Adipose tissue (tissue), 3 donors: ENCODE results near the gene TNK2. TPM values are rescaled to one million over a fixed set of nuclear protein-coding genes. Genes with fewer than 3 reads are reported as not detected.
"Not testable (repeated sequence)": the region's sequence is repeated elsewhere in the genome, so short reads cannot be mapped to it uniquely, and the experiment has no call there.

Experiments
- H3K27ac ChIP-seq: one replicate; pipeline ENCODE4 v1.5.1; 2013; ENCODE audit warnings: low read depth, low read length
- WGBS, 3 donors: extraction: QIAGEN DNeasy Blood & Tissue Kit; methylation state at CpG; one replicate each; pipeline ENCODE4 v1.1.7; 2013; 5-methylcytosine and 5-hydroxymethylcytosine counted together
- polyA plus RNA-seq, 3 donors: library from polyadenylated mRNA; stranded (reverse); fragments of 200-250 nt; gene quantifications; one replicate each; pipeline ENCODE4 v1.2.3, GENCODE V29; 2013
- donor health status: healthy with polysubstance abuse.
- donor health status: Bipolar disorder and iron deficiency.
- donor health status: healthy.

TNK2 gene
- polyA plus RNA-seq, 3 donors, result 19.7 to 51.6 (median 43.1) TPM

GRCh38 chr3:195877767-195878423 is 30.5 kb downstream of the TNK2 start:
- H3K27ac ChIP-seq, result no peak overlapping the region
- 81 to 91% (median 83%) methylated on average over 13 to 15 of the region's 15 CpGs for WGBS, 3 donors

DNA sequence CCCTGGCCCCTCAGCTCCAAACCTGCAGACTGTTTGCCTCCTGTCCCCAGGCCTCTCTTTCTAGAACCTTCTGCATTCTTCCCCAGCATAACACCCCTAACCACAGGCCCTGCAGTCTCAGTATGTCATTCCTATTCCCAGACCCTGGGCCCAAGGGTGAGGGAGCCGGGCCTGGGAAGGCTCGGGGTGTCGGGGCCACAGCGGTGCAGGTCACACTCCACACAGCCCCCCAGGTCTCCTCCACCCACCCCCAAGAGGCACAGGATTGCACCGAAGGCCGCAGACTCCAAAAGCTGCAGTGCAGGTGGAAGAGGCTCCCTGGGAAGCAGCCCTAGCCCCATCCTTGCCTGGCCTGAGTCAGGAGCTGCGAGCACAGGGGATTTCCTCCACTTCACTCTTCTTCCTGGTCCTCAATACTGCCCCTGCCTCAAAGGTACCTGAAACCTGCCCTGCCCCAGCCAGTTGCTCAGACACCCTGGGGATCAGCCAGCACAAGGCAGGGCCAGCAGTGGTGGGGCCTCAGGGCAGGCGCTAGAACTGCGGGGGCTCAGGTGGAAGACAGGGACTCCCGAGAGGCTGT is 31.1 kb downstream of the TNK2 start:
- 91 to 96% (median 93%) methylated on average over 10 of the region's 10 CpGs for WGBS, 3 donors

GRCh38 chr3:195876297-195877064 is 31.9 kb downstream of the TNK2 start:
- H3K27ac ChIP-seq, result no peak overlapping the region

More for the DNA sequence above, 31.1 kb downstream of the TNK2 start:
- H3K27ac ChIP-seq, result no peak overlapping the region

DNA sequence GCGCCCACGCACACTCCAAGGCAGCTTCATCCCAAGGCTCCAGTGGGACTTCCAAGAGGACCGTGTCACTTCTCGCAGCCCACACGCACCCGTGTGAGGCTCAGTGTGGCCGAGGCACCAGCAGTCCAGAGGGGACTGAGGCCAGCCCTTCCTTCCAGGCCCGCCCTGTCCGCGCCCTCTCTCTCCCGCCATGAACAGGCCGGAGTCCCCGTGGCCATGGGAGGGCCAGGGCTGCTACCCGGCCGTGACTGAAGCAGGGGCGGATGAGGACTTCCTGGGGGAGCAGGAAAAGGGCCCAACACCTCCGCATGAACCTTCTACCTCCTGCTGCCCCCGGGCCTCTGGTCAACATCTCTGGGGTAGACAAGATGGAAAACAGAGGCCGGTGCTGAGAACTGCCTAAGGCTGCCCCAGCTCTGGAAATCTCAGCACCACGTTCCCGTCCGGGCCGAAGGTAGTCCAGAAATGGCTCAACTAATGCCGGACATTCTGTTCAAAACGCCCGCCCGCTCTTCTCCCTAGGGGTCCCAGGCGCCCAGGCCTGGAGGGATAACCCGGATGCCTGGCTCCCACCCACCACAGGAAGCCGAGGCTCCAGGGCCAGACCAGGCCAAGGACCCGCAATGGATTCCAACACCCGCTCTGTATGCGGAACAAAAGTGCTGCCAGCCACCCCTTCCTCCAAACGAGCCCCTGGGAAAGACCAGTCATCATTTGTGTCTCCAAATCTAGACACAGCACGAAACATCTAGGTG is 32.7 kb downstream of the TNK2 start:
- no peak overlapping the region for H3K27ac ChIP-seq
- 90 to 93% (median 91%) methylated on average over 33 to 35 of the region's 35 CpGs for WGBS, 3 donors

More at GRCh38 chr3:195876297-195877064, 31.9 kb downstream of the TNK2 start:
- 79 to 86% (median 85%) methylated on average over 27 to 28 of the region's 28 CpGs for WGBS, 3 donors

- WGBS, 3 donors, result 78 to 86% (median 82%) methylated on average over 23 to 26 of the region's 26 CpGs
- H3K27ac ChIP-seq, result no peak overlapping the region
Observed at GRCh38 chr3:195873971-195874370, 34.4 kb downstream of the TNK2 start.

DNA sequence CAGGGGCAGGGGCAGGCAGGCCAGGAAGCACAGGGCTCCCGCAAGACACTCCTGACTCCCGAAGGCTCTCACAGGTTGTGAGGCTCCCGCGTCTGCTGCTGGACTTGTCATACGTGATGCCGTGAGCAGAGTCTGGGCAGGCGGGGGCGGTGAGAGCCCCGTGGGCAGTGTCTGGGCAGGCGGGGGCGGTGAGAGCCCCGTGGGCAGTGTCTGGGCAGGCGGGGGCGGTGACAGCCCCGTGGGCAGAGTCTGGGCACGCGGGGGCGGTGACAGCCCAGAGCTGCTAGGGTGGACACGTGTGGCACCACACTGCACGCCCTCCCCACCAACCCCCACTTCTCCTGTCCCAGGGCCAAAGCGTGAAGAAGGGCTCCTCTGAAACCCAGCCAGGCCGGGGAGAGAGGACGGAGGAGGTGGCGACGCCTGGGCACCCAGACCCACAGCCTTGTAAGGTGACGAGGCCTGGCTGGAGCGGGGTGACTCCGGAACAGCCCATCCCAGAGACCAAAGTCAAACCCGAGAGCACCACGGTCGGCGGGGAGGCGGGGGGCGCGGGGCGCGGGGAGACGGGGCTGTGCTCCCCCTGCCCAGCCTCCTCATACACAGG is 35.0 kb downstream of the TNK2 start:
- H3K27ac ChIP-seq, result no peak overlapping the region
- 86 to 89% (median 86%) methylated on average over 26 to 38 of the region's 38 CpGs for WGBS, 3 donors

- no peak overlapping the region for H3K27ac ChIP-seq
- 89 to 95% (median 95%) methylated on average over 16 of the region's 16 CpGs for WGBS, 3 donors
Observed at GRCh38 chr3:195872800-195873199, 35.6 kb downstream of the TNK2 start.

DNA sequence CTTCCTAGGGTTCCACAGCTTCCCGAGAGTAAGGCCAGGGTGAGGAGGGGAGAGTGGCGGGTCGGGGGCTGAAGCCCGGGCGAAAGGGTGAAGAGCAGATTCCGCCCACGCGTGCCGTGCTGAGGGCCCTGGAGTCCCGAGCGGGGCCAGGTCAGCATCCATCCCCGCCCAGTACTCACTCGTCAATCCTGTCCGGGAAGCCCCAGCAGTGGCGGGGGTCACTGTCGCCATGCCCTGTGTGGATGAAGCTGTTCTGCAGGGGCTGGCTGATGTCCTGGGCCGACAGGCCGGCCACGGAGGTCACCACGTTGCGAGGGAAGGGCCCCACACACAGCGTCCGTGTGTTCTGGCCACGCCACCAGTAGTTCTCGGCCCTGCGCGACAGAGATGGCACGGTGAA is 36.3 kb downstream of the TNK2 start:
- 94 to 96% (median 96%) methylated on average over 22 to 28 of the region's 28 CpGs for WGBS, 3 donors
- H3K27ac ChIP-seq, result no peak overlapping the region

GRCh38 chr3:195871686-195872085 is 36.7 kb downstream of the TNK2 start:
- not testable (repeated sequence) for H3K27ac ChIP-seq
- 93 to 98% (median 97%) methylated on average over 3 of the region's 3 CpGs for WGBS, 3 donors

GRCh38 chr3:195870937-195871336 is 37.4 kb downstream of the TNK2 start:
- 93 to 96% (median 95%) methylated on average over 9 to 12 of the region's 12 CpGs for WGBS, 3 donors
- H3K27ac ChIP-seq, result no peak overlapping the region

DNA sequence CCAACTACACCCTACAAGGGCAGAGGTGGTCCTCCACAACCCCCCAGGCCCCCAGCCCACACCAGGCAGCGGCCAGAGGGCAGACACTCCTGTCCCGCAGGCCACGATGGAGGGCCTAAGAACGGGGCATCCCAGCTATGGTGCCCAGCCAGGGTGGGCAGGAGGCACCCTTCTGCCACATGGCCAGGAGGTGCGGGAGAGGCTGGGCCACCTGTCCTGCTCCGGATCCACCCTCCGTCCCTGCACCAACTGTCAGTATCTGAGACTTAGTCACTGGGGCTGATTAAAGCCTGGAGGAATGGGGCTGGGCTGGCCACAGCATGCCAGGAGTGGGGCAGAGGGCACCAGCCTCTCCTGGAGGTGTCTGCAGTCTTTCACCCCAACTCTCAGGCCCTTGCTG is 37.9 kb downstream of the TNK2 start:
- WGBS, 3 donors, result 74 to 81% (median 80%) methylated on average over 7 of the region's 7 CpGs

DNA sequence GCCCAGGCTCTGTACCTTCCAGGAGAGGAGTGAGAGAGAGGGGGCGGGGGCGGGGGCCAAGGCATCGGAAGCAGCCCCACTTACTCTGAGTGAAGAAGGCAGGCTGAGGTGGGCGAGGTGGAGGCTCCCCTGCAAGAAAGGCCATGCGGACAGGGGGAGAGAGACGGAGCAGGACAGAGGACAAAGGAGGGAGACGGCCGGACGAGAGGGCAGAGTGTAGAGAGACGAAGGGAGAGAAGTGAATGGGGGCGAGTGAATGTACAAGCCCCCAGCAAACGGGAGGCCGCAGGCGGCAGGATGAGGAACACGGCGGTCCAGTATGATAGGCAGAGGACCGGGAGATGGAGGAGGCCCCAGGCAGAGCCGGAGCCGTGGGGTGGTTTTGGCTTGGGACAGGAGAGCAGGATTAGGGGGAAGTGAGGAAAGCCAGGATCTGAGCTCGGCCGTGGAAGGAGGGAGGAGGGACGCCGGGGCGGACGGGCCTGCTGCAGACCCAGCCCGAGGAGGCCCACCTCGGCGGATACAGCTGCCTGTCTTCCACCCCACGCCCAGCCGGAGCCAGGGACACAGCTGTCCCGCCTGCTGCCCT is 38.8 kb downstream of the TNK2 start:
- 92 to 94% (median 92%) methylated on average over 27 to 31 of the region's 31 CpGs for WGBS, 3 donors
- no peak overlapping the region for H3K27ac ChIP-seq

More for the DNA sequence above, 37.9 kb downstream of the TNK2 start:
- H3K27ac ChIP-seq, result no peak overlapping the region

GRCh38 chr3:195868866-195869412 is 39.4 kb downstream of the TNK2 start:
- WGBS, 3 donors, result 89 to 92% (median 90%) methylated on average over 27 to 30 of the region's 30 CpGs
- H3K27ac ChIP-seq, result no peak overlapping the region

- WGBS, 3 donors, result 96 to 98% (median 96%) methylated on average over 37 to 39 of the region's 39 CpGs
- H3K27ac ChIP-seq, result no peak overlapping the region
Observed at GRCh38 chr3:195868336-195868865, 40.0 kb downstream of the TNK2 start.

GRCh38 chr3:195867631-195868335 is 40.6 kb downstream of the TNK2 start:
- no peak overlapping the region for H3K27ac ChIP-seq
- 86 to 93% (median 90%) methylated on average over 36 to 40 of the region's 40 CpGs for WGBS, 3 donors

DNA sequence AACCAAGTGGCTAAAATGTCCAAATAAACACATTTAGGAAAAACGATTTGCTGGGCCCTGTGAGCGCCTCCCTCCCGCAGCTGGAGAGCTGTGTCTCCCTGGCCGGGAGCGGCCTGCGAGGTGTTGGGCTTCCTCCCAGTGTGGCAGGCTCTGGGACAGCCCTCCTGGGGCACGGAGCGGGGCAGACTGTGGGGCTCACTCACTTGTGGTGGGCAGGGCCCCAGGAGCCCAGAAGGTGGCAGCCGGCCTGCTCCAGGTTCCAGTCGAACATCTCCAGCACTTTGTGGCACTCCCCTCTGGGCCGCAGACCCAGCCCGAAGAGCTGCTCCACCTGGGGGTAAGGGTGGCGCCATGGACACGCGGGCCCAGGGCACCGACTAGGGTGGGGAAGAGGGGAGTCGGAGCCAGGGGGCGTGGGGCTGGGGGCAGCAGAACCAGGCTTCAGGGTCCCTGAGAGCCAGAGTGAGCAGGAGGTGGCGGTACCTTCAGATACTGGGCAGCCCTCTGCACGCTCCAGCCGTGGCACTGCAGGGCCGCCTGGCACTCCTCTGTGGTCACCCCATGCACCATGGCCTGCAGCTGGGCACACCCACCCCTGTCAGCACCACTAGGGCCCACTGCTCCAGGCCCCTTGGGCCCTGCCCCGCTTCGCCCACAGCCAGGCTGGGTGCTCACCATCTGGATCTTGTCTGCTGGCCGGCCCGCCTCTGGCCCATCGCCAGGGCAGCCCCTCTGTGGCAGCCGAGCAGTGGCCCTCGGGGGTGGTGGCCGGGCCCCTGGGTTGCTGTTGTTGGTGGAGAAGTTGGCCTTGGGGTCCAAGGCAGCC is 41.5 kb downstream of the TNK2 start:
- no peak overlapping the region for H3K27ac ChIP-seq
- WGBS, 3 donors, result 92 to 95% (median 93%) methylated on average over 30 of the region's 30 CpGs
